ENCODE measurements around the gene IGSF22.

IGSF22 gene

DNA sequence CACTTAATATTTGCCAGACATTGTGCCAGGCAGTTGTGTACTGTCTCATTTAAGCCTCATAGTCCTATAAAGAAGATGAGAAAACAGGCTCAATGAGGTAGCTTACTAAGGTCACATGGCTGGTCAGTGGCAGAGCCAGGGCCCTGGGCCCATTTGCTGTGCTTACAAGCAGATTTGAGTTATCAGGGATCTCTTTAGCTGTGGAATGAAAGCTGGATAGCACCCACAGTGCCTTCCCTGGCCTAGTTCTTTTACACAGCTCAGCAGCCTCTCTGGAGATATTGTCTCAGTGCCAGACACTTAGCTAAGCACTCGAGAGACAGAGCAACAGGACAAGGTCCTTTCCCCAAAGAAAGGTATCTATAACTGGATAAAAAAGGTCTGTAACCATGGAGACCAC is 21.3 kb downstream of the IGSF22 start:
- no peak overlapping the region for H3K9ac ChIP-seq (ENCODE audit: insufficient read length)
- H3K4me3 ChIP-seq = no peak overlapping the region
- no peak for DNase-seq (ENCODE audit: low read depth, low spot score)
- no peaks in the 10 kb centered on the region for H3K9me3 ChIP-seq (ENCODE audit: low read depth, low read length)
- no peaks in the 10 kb centered on the region for H3K36me3 ChIP-seq (ENCODE audit: insufficient read depth, low read length)
- TF ChIP-seq EZH2 (IDR thresholded peaks at IDR 0.05) = no peak
- no peak overlapping the region for H3K27ac ChIP-seq

DNA sequence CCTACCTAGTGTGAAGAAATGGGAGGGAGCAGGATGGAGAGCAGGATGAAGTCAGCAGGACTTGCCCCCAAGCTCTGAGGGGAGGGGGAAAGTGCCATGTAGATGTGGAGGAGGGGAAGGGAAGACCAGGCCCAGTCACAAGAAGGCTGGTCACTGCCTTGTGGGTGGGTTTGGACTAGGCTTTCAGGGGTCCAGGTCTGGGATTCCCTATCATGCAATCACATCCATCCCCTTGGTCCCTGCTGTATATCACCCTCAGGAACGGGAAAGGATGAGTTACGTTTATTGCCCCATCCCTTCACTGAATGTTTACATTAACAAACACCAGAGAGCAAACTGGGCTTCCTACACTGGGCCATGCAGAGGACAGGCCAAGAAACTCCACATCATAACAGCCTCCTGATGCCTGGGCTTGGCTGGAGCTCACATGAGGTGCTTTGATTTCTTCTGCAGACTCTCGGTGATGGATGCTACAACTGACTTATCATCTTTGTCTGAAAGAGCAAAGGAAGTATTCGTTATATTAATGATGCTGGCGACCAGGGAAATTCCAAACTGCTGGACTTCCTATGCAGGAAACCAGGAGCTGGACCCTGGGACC is 21.8 kb downstream of the IGSF22 start:
- Histone ChIP-seq H3K36me3 (ENCODE audit: insufficient read depth, low read length) (no peaks in the 10 kb centered on the region), H3K9me3 (ENCODE audit: low read depth, low read length) (no peaks in the 10 kb centered on the region), H3K9ac (ENCODE audit: insufficient read length) (no peak overlapping the region), H3K27ac (no peak overlapping the region), H3K4me3 (no peak overlapping the region)
- no peak for DNase-seq (ENCODE audit: low read depth, low spot score)
- TF ChIP-seq POLR2AphosphoS5 (IDR thresholded peaks at IDR 0.05; ENCODE audit: borderline replicate concordance, low read depth, low read length) (no peak), EZH2 (IDR thresholded peaks at IDR 0.05) (no peak), FOXP2 (optimal IDR thresholded peaks at IDR 0.05; ENCODE audit: control extremely low read depth, extremely low read length, insufficient read depth) (no peak)

DNA sequence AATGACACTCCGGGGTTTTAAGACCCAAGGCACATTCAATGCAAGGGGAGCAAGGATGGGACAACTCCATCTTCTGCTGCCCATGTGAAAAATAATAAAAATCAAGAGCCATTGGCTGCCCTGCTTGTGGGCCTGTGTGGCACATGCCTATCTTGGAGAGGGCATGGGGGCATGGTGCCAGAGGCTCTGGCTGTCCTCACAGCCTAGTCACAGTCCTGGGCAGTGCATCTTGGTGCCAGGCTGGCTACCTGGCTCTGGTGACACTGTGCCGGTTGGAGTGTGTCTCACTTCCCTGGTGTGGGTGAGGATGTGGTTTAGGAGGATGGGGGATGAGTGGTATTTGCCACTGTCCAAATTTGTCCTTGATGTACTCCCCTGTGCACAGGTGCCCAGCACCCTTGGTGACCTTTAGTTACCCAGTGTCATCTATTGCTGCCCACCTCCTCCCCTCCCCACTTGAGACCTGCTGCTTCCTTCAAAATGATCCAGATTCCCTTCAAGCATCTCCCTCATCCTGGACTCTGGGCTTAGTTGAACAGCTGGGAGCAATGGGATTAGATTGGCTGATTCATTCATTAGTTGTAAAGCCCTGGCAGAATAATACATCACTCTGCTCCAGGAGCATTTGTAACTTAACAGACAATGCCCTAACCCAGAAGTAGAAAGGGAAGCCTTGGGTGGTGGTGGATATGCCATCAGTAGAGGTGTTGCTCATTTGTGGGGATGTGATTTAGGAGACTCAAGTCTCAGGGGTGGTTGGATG is 22.8 kb downstream of the IGSF22 start:
- Histone ChIP-seq H3K4me3 (no peak overlapping the region), H3K27ac (no peak overlapping the region), H3K9ac (ENCODE audit: insufficient read length) (no peak overlapping the region), H3K9me3 (ENCODE audit: low read depth, low read length) (no peaks in the 10 kb centered on the region), H3K36me3 (ENCODE audit: insufficient read depth, low read length) (no peaks in the 10 kb centered on the region)
- DNase-seq (ENCODE audit: low read depth, low spot score) = no peak
- TF ChIP-seq POLR2AphosphoS5 (IDR thresholded peaks at IDR 0.05; ENCODE audit: borderline replicate concordance, low read depth, low read length) (no peak), FOXP2 (optimal IDR thresholded peaks at IDR 0.05; ENCODE audit: control extremely low read depth, extremely low read length, insufficient read depth) (no peak)

DNA sequence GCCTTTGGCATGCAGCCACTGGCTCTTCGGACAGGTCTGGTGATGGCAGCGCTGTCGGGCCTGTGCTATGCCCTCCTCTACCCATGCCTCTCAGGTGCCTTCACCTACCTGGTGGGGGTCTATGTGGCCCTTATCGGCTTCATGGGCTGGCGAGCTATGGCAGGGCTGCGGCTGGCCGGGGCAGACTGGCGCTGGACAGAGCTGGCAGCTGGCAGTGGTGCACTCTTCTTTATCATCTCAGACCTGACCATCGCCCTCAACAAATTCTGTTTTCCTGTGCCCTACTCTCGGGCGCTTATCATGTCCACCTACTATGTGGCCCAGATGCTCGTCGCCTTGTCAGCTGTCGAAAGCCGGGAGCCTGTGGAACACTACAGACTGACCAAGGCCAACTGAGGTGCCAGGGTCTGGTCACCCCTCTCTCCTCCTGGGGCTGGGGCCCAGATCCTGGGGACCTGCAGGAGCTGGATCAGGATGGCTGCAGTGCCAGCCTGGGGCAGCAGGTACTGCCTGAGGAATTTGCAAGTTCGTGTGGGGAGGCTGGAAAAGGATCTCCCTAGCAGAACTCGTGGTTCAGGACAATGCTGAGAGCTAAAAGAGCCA is 24.3 kb downstream of the IGSF22 start:
- TF ChIP-seq POLR2AphosphoS5 (IDR thresholded peaks at IDR 0.05; ENCODE audit: borderline replicate concordance, low read depth, low read length) (no peak), EZH2 (IDR thresholded peaks at IDR 0.05) (no peak), FOXP2 (optimal IDR thresholded peaks at IDR 0.05; ENCODE audit: control extremely low read depth, extremely low read length, insufficient read depth) (no peak)
- no peak for DNase-seq (ENCODE audit: low read depth, low spot score)
- H3K36me3 ChIP-seq (ENCODE audit: insufficient read depth, low read length) = no peaks in the 10 kb centered on the region
- H3K27ac ChIP-seq = no peak overlapping the region
- H3K9me3 ChIP-seq (ENCODE audit: low read depth, low read length) = no peaks in the 10 kb centered on the region
- no peak overlapping the region for H3K4me3 ChIP-seq
- H3K9ac ChIP-seq (ENCODE audit: insufficient read length) = no peak overlapping the region

DNA sequence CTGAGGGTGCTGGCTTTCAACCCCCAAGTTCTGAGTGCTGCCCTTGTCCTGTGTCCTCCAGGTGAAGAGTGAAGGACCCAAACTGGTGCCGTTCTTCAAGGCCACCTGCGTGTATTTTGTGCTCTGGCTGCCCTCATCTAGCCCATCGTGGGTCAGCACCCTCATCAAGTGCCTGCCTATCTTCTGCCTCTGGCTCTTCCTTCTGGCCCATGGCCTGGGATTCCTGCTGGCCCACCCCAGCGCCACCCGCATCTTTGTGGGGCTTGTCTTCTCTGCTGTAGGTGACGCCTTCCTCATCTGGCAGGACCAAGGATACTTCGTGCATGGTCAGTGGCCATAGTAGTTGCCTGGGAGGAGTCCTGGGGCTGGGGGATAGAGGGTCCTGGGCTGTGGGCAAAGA is 25.1 kb downstream of the IGSF22 start:
- no peak for DNase-seq (ENCODE audit: low read depth, low spot score)
- H3K4me3 ChIP-seq = no peak overlapping the region

DNA sequence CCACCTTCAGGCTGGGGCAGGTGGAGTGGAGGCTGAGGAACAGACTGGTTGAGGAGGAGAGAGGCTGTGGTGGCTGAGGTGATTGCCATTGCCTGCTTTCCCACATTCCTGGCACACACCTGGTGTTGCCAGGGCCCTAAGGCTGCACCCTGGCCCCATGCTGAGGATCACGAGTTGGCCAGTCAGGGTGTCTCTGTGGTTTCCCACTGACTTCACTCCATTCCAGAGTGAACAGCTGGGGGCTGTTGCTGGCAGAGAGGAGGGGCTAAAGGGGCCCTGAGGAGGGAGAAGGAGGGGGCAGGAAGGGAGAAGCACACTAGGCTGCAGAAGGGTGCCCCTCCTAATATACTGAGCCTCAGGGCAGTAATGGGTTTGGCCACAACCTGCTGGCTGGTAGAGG is 25.6 kb downstream of the IGSF22 start:
- H3K9me3 ChIP-seq (ENCODE audit: low read depth, low read length) = no peaks in the 10 kb centered on the region
- no peak overlapping the region for H3K27ac ChIP-seq
- H3K4me3 ChIP-seq = no peak overlapping the region
- no peaks in the 10 kb centered on the region for H3K36me3 ChIP-seq (ENCODE audit: insufficient read depth, low read length)
- no peak for TF ChIP-seq EZH2 (IDR thresholded peaks at IDR 0.05)
- TF ChIP-seq POLR2AphosphoS5 (IDR thresholded peaks at IDR 0.05; ENCODE audit: borderline replicate concordance, low read depth, low read length) = no peak
- TF ChIP-seq FOXP2 (optimal IDR thresholded peaks at IDR 0.05; ENCODE audit: control extremely low read depth, extremely low read length, insufficient read depth) = no peak
- no peak for DNase-seq (ENCODE audit: low read depth, low spot score)
- no peak overlapping the region for H3K9ac ChIP-seq (ENCODE audit: insufficient read length)

More for the DNA sequence above, 25.1 kb downstream of the IGSF22 start:
- no peak for TF ChIP-seq FOXP2 (optimal IDR thresholded peaks at IDR 0.05; ENCODE audit: control extremely low read depth, extremely low read length, insufficient read depth)
- TF ChIP-seq POLR2AphosphoS5 (IDR thresholded peaks at IDR 0.05; ENCODE audit: borderline replicate concordance, low read depth, low read length) = no peak
- TF ChIP-seq EZH2 (IDR thresholded peaks at IDR 0.05) = no peak
- no peak overlapping the region for H3K27ac ChIP-seq
- no peaks in the 10 kb centered on the region for H3K9me3 ChIP-seq (ENCODE audit: low read depth, low read length)
- no peaks in the 10 kb centered on the region for H3K36me3 ChIP-seq (ENCODE audit: insufficient read depth, low read length)
- no peak overlapping the region for H3K9ac ChIP-seq (ENCODE audit: insufficient read length)

DNA sequence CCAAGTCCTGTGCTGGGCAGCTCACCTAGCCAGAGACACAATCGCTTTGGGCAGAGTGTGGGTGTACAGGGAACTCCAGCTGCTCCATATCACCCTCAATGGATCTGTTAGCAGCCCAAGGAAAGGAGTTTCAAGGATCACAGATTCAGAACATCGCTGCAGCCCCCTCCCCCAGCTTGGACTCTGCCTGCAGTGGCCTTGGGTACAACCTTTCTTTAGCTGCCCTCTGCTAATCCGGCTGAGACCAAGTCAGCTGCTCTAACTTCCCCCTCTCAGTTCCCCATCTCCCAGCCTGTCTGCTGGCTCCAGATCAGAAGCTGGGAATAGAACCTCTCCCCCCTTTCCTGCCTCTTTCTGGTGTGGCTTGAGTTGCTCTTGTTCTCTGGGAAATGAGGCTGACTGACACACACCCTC is 26.1 kb downstream of the IGSF22 start:
- Histone ChIP-seq H3K36me3 (ENCODE audit: insufficient read depth, low read length) (no peaks in the 10 kb centered on the region), H3K4me3 (no peak overlapping the region), H3K9me3 (ENCODE audit: low read depth, low read length) (no peaks in the 10 kb centered on the region), H3K9ac (ENCODE audit: insufficient read length) (no peak overlapping the region), H3K27ac (no peak overlapping the region)
- no peak for TF ChIP-seq EZH2 (IDR thresholded peaks at IDR 0.05)
- TF ChIP-seq POLR2AphosphoS5 (IDR thresholded peaks at IDR 0.05; ENCODE audit: borderline replicate concordance, low read depth, low read length) = no peak
- DNase-seq (ENCODE audit: low read depth, low spot score) = no peak

DNA sequence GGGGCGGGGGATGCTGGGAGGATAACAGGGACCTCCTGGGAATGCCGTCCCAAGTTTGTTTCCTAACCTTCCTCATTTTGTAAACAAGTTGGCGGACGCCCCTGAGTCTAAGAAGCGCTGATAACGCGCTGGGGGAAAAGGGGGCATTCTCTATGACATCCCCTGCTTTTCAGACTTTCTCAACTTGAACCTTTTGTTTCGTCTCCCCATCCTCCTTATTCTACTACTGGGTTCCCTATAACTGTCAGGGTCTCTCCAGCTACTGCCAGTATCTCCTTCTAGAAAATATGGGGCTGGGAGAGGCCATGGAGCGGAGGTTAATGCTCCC is 26.8 kb downstream of the IGSF22 start:
- no peak overlapping the region for H3K9ac ChIP-seq (ENCODE audit: insufficient read length)

More for the DNA sequence above, 26.8 kb downstream of the IGSF22 start:
- Histone ChIP-seq H3K9me3 (ENCODE audit: low read depth, low read length) (no peaks in the 10 kb centered on the region), H3K36me3 (ENCODE audit: insufficient read depth, low read length) (no peaks in the 10 kb centered on the region), H3K27ac (no peak overlapping the region), H3K4me3 (peak overlapping the region; percentile 78)
- DNase-seq (ENCODE audit: low read depth, low spot score) = no peak
- TF ChIP-seq FOXP2 (optimal IDR thresholded peaks at IDR 0.05; ENCODE audit: control extremely low read depth, extremely low read length, insufficient read depth) = no peak
- TF ChIP-seq POLR2AphosphoS5 (IDR thresholded peaks at IDR 0.05; ENCODE audit: borderline replicate concordance, low read depth, low read length) = no peak
- TF ChIP-seq EZH2 (IDR thresholded peaks at IDR 0.05) = no peak
